DMS79 (cell line): ENCODE results near the gene PABPC1L.
"Not testable (repeated sequence)": the region's sequence is repeated elsewhere in the genome, so short reads cannot be mapped to it uniquely, and the experiment has no call there.

Experiments used
- DNase-seq: peaks from one replicate; lab custom pipeline; 2025; lab: John Stamatoyannopoulos, UW

The PABPC1L gene

DNA sequence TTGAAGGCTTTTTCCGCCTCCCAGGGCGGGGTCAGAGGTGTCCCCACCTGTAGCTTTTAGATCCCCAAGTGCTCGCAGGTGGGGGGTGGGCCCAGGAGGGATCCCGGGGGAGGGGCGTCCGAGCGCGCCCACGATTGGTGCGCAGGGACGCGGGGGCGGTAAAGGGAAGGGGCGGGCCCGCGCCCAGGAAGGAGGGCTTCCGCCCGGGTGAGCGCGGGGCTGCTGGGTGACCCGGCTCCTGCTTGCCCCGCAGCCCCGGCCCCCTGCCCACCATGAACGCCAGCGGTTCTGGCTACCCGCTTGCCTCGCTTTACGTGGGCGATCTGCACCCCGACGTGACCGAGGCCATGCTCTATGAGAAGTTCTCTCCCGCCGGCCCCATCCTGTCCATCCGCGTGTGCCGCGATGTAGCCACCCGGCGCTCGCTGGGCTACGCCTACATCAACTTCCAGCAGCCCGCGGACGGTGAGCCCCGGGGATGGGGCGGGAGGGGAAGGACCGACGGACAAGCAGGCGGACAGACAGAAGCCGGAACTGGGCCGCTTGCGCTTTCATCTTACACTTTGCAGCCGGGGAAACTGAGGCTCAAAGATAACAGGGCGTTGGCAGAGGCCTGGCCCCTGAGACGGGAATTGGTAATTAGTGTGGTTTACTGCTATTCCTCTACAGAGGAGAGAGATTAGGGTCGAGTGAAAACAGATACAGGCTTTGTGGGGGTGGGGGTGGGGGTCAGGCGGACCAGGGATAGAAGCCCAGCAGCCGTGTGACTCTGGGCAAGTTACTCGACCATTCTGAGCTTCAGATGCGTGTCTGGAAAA is at the start of gene PABPC1L:
TSS of gene PABPC1L (plus strand) at position 189 of the 818 bp plus-strand sequence. CDS start at position 273, 84 bp downstream.
- peak; percentile 51 for DNase-seq

DNA sequence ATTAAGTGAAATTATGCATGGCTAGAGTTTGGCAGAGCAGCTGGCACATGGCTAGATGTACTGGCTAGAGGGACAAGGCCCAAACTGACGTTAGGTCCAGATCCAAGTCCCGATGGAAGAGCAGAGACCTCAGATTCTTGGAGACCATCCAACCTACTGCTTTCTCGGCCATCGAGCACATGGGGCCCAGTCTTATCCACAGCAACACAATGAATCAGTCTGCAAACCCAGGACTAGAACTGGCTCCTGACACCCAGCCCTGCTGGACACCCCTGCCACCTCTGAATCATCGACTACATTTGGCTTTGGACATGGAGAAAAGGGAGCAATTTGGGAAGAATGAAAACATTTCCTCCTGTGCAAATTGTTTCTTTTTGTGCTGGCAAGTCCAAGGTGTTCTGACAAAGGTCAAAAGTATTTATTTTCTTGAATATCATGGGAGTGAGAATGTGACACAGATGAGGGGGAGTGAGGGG is 48.3 kb upstream of the PABPC1L start:
- DNase-seq, result no peak

DNA sequence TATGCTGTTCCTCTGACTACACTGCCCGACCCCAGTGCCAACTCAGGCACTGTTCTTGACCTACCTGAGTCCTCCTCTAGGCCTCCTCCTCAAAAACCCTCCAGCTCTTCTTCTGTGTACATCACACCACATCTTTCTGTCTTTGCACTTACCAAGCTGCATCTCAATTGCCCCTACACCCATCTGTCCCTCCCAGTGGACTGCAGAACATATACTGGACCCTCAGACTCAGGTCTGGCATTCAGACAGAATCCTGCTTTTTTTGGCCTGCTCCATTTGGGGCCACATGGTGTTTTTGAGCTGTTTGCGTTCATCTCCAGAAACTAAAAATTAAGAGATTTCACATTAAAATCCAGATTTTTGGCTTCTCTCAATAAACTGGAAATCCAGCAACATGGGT is 47.6 kb upstream of the PABPC1L start:
- DNase-seq, result no peak

DNA sequence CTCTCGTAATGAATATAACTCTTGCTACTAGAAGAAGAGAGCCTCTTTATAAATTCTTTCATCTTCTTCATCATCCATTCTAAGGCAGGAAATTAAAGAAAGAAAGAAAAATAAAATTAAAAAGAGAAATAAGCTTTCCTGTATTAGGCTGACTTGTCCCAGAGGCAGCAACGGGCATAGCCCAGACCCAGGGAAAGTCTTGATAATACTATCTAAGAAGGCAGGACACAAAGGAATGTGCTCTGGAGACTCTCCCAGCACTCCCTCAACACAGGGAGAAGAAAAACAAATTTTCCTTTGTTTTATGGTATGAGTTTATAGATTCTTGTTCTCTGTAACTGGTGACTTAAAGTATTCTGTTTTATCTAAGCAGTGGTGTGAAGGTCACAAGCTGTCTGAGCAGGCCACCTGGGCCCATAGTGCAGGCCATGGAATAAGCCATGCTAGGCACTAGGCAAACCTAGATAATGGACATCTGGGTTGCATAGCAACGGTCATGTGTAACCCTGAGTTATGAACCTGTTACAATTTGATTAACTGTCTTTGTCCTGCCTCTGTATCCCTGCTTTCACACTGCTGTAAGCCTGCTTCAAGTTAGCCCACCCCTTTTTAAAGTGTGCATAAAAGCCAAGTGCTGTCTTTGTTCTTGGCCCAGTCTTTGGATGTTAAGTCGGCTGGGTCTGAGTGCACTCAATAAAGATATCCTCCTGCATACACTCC is 46.3 kb upstream of the PABPC1L start:
- peak; percentile 0 for DNase-seq

DNA sequence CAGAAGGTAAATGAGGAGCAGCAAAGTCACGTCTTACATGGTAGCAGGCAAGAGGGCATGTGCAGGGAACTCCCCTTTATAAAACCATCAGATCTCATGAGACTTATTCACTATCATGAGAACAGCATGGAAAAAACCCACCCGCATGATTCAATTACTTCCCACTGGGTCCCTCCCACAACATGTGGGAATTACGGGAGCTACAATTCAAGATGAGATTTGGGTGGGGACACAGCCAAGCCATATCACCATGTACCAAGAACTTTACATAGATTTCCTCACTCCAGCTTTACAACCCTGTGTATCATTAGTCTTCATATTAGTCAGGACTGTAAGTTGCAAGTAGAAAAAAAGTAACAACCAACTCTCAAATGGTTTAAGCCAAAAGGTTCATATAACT is 45.4 kb upstream of the PABPC1L start:
- not testable (repeated sequence) for DNase-seq

DNA sequence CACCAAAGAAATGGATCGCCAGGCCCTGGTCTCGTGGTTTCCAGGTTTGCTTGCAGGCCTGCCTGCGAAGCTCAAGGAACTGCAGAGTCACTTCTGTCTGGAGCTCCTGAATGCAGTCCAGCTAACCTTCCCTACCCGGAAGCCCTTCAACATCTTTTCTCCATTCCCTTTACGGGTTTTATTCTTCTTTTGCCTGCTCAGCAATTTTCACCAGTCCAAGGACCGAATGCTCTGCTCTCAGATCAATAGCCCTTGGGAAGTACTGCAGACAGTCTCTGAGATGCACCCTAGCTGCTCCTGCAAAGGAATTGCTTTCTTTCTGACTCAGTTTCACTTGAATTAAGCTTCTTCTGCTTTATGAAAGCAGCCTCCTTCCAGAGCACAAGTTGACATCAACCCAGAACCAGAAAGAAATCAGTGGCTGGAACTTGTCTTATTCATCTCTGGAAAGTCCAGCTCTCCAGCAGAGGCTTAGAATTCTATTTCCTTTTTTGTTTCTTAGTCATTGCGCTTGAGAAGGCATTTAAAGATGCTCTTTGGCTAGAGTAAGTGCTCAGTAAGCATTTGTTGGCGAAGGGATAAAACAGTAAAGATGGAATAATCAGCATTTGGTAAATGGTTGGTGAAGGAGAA is 43.0 kb upstream of the PABPC1L start:
- DNase-seq, result no peak

DNA sequence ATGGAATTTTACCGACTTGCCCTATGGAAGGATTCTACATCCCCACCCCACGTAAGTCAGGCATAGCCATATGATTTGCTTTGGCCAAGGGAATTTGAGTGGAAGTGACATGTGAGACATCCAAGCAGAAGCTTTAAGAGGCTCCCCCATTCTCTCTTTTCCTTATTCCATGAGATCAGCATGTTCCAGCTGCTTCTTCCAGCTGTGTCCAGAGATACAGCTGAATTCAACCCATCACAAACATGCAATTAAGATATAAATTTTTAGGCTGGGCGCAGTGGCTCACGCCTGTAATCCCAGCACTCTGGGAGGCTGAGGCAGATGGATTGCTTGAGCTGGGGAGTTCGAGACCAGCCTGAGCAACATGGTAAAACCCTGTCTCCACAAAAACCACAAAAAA is 40.4 kb upstream of the PABPC1L start:
- DNase-seq, result no peak

DNA sequence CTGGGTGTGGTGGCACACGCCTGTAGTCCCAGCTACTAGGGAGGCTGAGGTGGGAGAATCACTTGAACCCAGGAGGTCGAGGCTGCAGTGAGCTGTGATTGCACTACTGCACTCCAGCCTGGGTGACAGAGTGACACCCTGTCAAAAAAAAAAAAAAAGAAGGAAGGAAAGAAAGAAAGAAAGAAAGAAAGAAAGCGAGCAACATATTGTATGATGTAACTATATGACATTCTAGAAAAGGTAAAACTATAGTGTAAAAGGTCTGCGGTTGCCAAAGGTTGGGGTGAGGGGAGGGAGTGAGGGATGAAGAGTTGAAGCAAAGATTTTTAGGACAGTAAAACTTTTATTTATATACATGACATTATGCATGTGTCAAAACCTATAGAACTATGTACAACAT is 27.5 kb upstream of the PABPC1L start:
- not testable (repeated sequence) for DNase-seq

DNA sequence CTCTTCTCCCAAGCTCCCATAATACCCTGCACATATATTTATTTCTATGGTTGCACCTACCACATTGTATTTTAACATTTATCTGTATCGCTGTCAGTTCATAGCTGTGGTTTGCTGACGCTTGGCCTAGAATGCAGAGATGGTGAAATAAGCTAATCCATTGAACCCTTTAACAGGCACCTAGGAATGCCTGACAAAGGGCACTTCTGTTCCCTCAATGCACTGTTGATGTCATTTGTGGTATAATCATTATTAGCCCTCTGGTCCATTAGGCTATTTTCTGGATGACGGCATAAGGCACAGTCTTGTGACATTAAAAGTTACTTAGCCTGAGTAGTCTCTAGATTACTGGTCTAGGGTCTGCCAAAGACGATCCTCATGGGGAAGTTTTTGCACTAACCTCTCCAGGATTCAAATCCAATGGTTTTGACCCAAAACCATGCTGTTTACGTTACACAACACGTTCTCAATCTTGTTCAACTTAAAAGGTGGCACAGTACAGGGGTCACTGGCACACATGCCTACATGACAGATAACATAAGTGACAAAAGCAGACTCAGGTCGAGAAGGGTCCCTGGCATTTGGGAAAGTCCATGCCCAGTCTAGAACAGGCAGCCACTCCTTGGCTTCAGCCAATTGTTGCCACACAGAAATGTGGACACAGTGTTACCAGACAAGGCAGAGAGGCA is 26.5 kb upstream of the PABPC1L start:
- DNase-seq, result no peak

DNA sequence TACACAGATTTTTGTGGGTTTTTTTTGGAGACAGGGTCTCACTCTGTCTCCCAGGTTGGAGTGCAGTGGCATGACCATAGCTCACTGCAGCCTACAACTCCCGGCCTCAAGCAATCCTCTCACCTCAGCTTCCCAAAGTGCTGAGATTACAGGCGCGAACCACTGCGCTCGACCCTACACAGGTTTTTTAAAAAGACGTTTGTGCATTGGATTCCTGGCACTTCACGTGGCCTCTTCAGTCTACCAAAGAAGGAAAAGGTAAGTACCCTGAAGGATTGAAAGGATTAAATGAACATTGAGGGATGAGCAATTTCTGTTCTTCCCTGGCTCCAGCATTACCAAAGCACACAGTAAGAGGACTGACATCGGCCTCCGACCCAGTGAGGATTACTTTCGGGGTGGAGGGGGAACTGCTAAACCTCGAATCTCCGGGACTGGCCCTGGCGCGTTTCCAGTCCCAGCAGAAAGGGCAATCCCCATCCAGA is 24.9 kb upstream of the PABPC1L start:
- no peak for DNase-seq

DNA sequence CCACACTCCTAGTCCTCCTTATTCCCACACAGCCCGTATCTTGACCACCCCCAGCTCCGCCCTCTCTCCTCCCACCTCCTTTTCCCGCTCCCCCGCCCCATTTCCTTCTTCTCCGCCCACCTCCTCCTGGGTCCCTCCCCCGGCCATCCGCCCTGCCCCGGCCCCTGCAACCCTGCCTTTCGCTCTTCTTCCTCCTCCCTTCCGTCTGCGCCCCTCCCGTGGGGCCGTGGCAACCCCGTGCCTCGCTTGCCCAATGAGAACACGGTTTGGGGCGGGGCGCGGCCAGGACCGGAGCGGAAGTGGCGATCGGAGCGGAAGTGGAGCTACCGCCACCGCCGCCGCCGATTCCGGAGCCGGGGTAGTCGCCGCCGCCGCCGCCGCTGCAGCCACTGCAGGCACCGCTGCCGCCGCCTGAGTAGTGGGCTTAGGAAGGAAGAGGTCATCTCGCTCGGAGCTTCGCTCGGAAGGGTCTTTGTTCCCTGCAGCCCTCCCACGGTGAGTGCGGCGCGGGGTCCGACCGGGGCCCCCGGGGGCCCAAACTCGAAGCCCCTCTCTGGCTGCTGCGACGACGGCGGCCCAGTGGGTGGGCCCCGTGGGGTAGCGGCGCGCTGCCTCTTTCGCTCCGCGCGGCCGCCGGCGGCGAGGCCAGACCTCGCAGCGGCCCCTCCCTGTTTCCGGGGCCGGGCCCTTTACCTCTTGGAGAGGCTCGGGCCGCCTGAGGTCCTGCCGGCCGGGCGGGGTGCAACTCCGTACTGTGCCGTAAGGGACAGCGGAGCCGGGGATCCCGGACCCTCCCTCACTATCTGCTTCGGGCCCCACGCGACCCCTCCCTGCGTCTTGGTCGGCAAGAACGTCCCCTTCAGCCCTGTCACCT is 24.2 kb upstream of the PABPC1L start, which contains the start of gene YWHAB:
TSS of gene YWHAB (plus strand) at position 314 of the 874 bp plus-strand sequence. CDS start 15,829 bp downstream, outside the sequence.
- DNase-seq, result peak; percentile 81

DNA sequence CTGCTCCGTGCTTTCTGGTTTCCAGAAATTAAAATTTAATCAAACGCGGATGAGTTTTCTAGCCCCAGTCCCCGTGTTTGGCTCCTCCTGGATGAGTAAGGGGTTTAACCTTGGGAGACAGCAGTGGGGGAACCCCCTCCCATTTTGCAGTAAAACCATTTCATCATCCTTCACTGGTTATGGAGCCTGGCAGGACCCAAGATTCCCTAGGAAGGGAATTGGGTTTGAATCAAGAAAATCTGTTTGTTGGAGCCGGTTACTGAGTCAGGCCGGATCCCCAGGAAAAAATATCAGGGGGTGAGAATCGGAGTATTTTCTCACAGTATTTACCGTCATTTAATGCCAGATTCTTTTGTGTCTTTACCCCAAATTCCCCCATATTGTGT is 23.6 kb upstream of the PABPC1L start:
- no peak for DNase-seq

DNA sequence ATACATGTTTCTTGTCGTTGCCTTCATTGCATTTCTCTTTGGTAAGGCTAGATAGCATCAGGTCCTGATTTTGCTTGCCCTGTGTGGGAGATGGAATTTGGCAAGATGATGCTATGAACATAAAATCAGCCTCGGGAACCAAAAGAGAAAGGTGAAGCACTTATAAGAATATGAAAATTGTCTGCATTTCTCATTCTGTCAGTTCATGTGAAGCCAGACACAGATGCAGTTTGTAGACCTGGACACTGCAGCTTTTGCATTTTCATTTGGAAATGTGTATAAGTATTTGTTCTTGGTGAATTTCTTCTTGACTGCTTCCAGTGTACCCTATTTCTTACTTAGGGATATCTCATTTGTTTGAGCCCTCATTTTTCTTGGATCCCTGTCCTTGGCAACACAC is 23.0 kb upstream of the PABPC1L start:
- DNase-seq, result no peak

DNA sequence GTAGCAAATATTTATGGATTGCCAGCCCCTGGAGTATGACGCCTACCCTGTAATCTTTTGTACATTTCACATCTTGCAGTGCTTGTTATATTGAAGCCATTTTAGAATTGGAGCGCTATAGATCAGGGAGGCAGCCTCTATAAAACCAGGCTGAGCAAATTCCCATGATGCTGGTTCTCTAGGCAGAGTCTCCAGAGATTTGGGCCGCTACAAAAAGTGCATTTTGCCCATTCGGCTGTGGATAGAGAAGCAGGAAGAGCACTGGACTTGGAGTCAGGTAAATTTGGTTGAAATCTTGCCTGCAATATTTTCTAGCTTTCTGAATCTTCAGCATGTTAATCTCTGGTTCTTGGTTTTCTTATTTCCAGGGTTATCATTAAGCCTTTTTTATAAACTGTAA is 22.4 kb upstream of the PABPC1L start:
- DNase-seq, result no peak

DNA sequence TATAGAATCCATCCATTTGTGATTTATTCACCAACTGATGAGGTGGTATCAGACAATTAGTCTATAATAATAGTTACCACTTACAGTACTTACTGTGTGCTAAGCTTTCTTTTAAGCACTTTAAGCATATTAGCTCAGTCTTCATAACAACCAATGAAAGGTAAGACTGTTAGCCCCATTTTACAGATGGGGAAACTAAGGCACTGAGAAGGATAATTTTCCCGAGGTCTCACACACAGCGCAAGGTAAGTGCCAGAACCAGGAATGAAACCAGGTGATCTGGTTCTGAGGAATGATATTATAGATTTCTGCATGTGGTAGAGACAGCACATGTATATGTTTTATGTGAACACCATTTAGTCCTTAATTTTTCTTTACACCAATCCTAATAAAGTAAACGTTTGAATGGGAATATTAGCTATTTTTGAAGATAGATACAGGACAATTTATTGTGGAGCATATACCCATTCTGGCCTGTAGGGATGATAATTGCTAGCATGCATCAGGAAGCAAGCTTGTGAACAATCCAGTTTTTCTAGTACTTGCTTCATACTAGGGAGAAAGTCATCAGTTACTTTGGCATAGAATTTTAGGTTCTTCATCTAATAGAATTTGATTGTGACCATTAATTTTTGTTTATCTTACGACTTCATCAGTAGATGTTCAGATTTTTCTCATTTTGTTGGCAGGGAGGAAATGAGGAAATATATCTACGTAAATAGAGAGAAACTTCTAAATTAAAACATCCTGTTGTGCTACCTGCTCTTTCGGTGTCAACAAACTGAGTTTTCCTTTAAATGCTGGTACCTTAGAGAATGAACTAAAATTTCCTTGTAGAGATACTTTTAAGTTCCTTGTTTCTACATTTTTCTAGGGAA is 21.4 kb upstream of the PABPC1L start:
- no peak for DNase-seq

DNA sequence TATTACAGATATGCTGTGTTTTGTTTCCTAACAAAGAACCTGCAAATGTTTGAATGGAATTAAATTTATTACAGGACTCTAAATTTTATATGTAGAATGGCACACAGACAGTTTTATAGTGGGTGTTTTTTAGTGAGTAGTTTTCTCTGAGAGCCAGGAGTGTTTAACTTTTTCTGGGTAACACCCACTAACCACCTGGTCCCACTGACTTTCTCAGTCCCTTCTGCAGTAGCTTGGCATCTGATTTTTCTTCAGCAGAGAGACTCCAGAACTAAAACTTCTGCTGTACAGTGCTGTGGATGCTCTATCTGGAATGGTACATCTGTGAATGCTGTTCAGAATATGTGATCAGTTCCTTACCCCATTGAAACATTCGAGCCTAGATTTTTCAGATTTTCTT is 18.0 kb upstream of the PABPC1L start:
- DNase-seq, result no peak

DNA sequence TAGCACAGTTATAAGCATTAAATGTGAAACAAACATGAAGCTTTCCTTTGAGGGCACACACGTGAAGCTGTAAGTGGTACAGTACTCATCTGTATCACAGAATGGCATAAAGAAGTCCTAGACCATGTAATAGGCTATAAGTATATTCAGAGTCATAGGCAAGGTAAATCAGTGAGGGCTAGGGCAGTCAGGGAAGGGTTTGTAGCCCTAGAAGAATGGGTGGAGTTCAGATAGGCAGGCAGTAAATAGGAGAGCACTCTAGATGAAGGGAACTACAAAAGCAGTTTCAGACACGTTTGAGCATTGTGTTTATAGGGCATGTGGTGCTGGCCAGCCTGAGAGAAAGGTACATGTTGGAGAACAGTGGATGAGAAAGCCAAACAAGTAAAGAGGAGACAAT is 14.9 kb upstream of the PABPC1L start:
- no peak for DNase-seq

DNA sequence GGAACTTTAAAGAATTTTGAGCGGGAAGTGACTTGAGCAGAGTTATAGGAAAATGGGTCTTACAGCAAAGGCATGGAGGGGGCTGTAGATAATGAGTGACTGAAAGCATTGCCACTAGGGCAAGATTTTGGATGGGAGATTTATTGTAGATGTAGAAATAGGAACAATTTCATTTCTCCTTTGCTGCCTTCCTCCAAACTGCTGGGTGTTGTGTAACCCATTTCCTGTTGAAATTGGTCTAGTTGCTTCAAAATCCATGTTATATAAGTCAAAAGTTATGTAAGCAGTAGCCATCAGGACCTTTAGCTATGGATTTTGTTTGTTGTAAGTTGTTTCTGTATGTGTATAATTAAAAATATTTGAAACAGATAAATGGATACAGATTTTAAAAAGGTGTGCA is 13.3 kb upstream of the PABPC1L start:
- no peak for DNase-seq

DNA sequence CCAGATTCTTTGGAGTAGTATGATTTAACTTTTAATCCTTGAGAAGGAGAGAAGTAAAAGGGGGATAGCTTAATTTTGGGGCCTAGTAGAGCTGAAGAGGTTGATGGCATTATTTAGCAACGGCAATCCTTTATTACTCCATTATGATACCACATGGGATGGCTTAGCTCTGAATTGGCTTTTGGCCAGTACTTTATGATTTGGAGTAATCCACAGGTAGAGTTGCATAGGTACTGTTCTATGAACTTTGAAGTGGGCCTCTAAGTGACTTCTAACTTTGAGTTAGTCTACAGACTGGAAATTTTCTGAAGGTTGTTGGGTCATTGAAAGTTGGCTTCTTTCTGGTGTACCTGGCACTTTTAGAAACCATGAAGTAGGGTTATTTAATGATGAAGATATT is 12.7 kb upstream of the PABPC1L start:
- DNase-seq, result no peak
